ENCODE results near the gene EPB41L4B. TPM values are rescaled to one million over a fixed set of nuclear protein-coding genes. Genes with fewer than 3 reads are reported as not detected.
"Not testable (repeated sequence)": the region's sequence is repeated elsewhere in the genome, so short reads cannot be mapped to it uniquely, and the experiment has no call there.

Gene EPB41L4B
- total and polyA plus RNA-seq, 2 of the 13 experiments (the other 11 are each of a cell fraction or from before 2014, with no cell fraction given), result 17.6 to 22.1 TPM

DNA sequence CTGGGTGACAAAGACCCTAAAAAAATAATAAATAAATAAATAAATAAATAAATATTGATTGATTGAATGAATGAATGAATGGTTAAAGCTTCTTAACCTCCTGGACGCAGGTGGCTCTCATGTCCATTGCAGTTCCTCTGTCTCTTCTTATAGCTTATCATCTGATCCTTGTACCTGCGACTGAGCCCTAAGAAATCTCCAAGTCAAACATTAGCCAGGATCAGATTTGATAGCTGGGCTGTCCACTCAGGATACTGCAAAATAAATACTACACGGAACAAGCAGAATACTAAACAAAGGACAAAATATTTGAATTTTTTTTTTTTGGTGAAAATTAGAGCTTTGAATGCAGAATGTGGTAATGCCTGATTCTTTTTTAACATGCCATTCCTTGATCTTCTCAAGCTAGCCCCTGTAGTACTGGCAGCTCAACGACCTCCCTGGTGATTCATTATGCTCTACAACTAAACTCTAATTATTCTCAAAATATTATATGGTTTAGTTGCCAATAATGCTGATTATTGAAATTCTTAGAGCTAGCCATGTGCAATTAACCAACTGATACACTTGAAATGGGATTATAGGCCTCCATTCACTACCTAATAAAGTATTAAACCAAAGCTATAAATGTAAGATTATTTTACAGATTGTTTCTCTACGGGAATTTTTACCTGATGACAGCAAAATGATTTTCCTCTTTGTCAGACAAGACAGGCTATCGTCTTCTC, 191.2 kb downstream of the EPB41L4B start (continued):
- TF ChIP-seq MAFK (conservative IDR thresholded peaks at IDR 0.05 in 1 of 2, IDR thresholded peaks at IDR 0.05 in 1 of 2; ENCODE audit: low read length in 2 of 2) (peak; percentile 32 to 45; a peak in 3 of 4 replicates), JUN (CRISPR knock-in tag; IDR thresholded peaks at IDR 0.05) (no peak), TBX2 (CRISPR knock-in tag; IDR thresholded peaks at IDR 0.05; ENCODE audit: borderline replicate concordance) (no peak), SAP130 (CRISPR knock-in tag; IDR thresholded peaks at IDR 0.05; ENCODE audit: low read depth) (peak; percentile 22; the same call in 1 of the 2 replicates), TBX3 (IDR thresholded peaks at IDR 0.05; ENCODE audit: borderline replicate concordance) (no peak)
- TF ChIP-seq, protein P1, sequence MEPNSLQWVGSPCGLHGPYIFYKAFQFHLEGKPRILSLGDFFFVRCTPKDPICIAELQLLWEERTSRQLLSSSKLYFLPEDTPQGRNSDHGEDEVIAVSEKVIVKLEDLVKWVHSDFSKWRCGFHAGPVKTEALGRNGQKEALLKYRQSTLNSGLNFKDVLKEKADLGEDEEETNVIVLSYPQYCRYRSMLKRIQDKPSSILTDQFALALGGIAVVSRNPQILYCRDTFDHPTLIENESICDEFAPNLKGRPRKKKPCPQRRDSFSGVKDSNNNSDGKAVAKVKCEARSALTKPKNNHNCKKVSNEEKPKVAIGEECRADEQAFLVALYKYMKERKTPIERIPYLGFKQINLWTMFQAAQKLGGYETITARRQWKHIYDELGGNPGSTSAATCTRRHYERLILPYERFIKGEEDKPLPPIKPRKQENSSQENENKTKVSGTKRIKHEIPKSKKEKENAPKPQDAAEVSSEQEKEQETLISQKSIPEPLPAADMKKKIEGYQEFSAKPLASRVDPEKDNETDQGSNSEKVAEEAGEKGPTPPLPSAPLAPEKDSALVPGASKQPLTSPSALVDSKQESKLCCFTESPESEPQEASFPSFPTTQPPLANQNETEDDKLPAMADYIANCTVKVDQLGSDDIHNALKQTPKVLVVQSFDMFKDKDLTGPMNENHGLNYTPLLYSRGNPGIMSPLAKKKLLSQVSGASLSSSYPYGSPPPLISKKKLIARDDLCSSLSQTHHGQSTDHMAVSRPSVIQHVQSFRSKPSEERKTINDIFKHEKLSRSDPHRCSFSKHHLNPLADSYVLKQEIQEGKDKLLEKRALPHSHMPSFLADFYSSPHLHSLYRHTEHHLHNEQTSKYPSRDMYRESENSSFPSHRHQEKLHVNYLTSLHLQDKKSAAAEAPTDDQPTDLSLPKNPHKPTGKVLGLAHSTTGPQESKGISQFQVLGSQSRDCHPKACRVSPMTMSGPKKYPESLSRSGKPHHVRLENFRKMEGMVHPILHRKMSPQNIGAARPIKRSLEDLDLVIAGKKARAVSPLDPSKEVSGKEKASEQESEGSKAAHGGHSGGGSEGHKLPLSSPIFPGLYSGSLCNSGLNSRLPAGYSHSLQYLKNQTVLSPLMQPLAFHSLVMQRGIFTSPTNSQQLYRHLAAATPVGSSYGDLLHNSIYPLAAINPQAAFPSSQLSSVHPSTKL (CRISPR knock-in tag; IDR thresholded peaks at IDR 0.05), result peak; percentile 18; the same call in 1 of the 2 replicates
- TF ChIP-seq, protein P2, sequence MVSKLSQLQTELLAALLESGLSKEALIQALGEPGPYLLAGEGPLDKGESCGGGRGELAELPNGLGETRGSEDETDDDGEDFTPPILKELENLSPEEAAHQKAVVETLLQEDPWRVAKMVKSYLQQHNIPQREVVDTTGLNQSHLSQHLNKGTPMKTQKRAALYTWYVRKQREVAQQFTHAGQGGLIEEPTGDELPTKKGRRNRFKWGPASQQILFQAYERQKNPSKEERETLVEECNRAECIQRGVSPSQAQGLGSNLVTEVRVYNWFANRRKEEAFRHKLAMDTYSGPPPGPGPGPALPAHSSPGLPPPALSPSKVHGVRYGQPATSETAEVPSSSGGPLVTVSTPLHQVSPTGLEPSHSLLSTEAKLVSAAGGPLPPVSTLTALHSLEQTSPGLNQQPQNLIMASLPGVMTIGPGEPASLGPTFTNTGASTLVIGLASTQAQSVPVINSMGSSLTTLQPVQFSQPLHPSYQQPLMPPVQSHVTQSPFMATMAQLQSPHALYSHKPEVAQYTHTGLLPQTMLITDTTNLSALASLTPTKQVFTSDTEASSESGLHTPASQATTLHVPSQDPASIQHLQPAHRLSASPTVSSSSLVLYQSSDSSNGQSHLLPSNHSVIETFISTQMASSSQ (IDR thresholded peaks at IDR 0.05; ENCODE audit: low read depth), result peak; percentile 86
- TF ChIP-seq, protein P2 (CRISPR knock-in tag; IDR thresholded peaks at IDR 0.05; ENCODE audit: borderline replicate concordance), result peak; percentile 52; the same call in 1 of the 2 replicates

DNA sequence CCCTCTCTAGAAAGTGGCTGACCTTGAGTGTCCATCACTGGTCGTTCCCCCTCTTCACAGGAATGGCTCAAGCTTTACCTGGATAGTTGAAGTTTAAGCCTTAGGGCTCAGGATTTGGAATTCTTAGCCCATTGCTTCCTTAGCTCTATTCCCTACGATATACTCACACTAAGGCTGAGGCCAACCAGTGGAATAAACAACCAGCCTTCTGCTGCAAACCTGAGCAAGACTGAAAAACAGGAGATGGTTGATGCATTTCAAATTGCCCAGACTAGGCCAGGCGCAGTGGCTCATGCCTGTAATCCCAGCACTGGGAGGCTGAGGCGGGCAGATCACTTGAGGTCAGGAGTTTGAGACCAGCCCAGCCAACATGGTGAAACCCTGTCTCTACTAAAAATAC, 194.2 kb downstream of the EPB41L4B start:
- H3K4me3 ChIP-seq (replicated peaks in 1 of 3; ENCODE audit: insufficient read depth in 1 of 3, low read depth in 2 of 3, low read length in 3 of 3); H2AFZ ChIP-seq (ENCODE audit: low read length); H3K27me3 ChIP-seq (ENCODE audit: control insufficient read depth in 1 of 2, insufficient read depth in 2 of 2, low read length in 2 of 2); H4K20me1 ChIP-seq (ENCODE audit: insufficient read depth, low read length); H3K36me3 ChIP-seq (replicated peaks in 1 of 2; ENCODE audit: control insufficient read depth in 1 of 2, insufficient read depth in 2 of 2, low read length in 2 of 2); ATAC-seq; H3K79me2 ChIP-seq (ENCODE audit: insufficient read depth, low read length); DNase-seq (ENCODE audit: low spot score); H3K27ac ChIP-seq (ENCODE audit: extremely low read length, insufficient read depth, low read length); POLR2A ChIA-PET; BruUV-seq (replicated peaks); H3K9ac ChIP-seq (ENCODE audit: insufficient read depth, low read depth, low read length); CTCF ChIA-PET (ENCODE audit: low intra/inter-chr PET ratio, low total read pairs); FAIRE-seq; in situ Hi-C loops (cut with HindIII; ENCODE audit: extremely low pct_ligation_motif_present, low pct_unique_long_range_greater_than_20kb); H3K9me3 ChIP-seq (ENCODE audit: low read length); H3K4me2 ChIP-seq (ENCODE audit: low read depth, low read length); intact Hi-C loops (cut with micrococcal nuclease; ENCODE audit: unreplicated experiment): not testable (repeated sequence)
- 74% methylated on average over 4 of the region's 4 CpGs for WGBS (ENCODE audit: low lambda C conversion rate)
- H3K4me1 ChIP-seq (ENCODE audit: insufficient read depth, low read length), result peaks cover 84% of the 10 kb centered on the region

Data from HepG2 (cell line).